ENCODE measurements around the gene ALX4. TPM values are rescaled to one million over a fixed set of nuclear protein-coding genes. Genes with fewer than 3 reads are reported as not detected.
A peak's percentile ranks its signal among the peaks of the same experiment; 100 is the strongest.

ALX4 gene
- total and polyA plus RNA-seq, 9 of the 15 experiments (the other 6 are each of a cell fraction or from before 2014, with no cell fraction given), result 0.07 to 1.2 (median 0.33) TPM

DNA sequence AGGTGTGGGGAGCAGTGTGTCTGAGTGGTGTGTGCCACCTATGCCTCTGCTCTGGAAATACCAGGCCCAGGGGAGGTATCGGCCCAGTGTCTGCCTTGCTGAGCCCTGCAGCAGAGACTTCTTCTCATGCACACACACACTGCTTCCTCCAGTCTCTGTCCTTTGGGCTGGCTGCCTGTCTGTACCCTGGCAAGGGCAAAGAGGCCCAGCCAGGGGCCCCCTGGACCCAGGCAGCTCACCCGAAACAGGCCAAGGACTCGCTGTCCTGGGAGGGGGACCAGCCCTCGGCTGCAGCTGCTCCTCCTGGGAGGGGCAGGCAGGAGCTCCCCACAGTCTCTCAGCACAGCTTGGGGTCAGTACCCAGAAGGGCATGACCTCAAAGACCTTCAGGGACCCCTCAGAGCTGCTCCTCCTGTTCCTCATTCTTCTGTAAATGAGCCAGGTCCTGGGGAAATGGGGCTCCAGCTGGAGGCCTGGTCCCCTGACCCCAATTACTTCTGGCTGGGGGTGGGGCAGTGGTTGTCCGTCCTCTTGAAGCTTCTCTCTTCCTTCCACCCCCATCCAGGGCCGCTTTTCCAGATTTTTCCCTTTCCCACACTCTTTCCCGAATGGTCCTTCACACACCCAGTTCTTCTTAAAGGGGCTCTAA is 24.5 kb upstream of the ALX4 start (continued):
- TF ChIP-seq, protein P1, sequence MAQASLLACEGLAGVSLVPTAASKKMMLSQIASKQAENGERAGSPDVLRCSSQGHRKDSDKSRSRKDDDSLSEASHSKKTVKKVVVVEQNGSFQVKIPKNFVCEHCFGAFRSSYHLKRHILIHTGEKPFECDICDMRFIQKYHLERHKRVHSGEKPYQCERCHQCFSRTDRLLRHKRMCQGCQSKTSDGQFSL (CRISPR knock-in tag; IDR thresholded peaks at IDR 0.05), result no peak
- TF ChIP-seq, protein P1 (tag; IDR thresholded peaks at IDR 0.05), result 0 out of 4 replicates have a peak, but pooled peaks of 1 of the 2 experiments have one; percentile 43
- TF ChIP-seq SREBF2 (CRISPR knock-in tag; IDR thresholded peaks at IDR 0.05) (no peak), NFATC3 (IDR thresholded peaks at IDR 0.05) (no peak), L3MBTL2 (IDR thresholded peaks at IDR 0.05) (no peak), NR1H2 (CRISPR knock-in tag; IDR thresholded peaks at IDR 0.05) (no peak), ZNF589 (CRISPR knock-in tag; IDR thresholded peaks at IDR 0.05; ENCODE audit: low read depth) (peak; percentile 30; the same call in 1 of the 2 replicates)

DNA sequence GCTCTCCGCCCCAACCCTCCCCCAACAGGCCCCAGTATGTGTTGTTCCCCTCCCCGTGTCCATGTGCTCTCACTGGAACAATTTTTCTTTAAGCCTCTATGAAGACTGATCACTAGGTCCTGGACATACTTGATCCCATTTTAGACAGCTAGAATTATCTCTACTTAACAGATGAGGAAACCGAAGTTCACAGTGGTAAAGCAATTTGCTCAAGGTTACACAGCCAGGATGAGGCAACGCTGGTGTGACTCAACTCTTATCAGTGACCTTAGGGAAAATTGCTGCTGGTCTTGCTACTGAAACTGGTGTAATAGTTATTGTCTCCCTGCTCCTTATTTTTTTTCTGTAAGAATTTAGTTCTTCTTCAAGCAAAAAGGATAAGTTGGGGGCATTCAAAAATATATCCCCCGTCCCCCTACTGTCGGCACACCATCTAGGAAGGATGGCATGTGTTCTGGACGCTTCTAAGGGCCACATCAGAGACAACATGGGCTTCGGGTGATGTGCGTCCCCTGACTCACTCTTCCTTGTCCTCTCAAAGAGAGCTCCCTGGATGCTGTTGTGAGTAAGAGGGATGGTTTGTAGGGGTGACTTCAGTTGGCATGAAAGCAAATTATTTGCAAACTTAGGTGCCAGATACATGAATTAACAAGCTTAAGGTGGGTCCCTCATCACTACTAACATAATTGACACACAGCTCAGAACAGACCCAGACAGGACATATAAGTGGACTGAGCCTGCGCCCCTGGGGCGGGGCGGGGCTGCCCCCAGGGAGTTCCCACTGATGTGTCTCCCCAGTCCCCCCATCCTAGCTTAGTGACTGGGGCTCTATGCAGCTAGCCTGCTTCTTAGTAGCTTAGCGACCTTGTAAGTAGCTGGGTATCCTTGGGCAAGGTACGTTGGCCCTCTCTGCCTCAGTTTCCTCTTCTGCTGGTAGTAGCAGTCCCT is 23.6 kb upstream of the ALX4 start:
- Histone ChIP-seq H3K36me3 (ENCODE audit: control insufficient read depth, insufficient read depth, low read length) (no peaks in the 10 kb centered on the region), H3K27ac (ENCODE audit: extremely low read depth, low read depth, low read length) (peak overlapping the region; percentile 90), H3K27me3 (ENCODE audit: control insufficient read depth in 2 of 2, insufficient read depth in 2 of 2, low read length in 2 of 2) (no peaks in the 10 kb centered on the region), H2AFZ (ENCODE audit: low read depth, low read length) (peak overlapping the region; percentile 87), H3K9me3 (replicated peaks; ENCODE audit: control insufficient read depth, insufficient read depth, low read depth, low read length) (no peaks in the 10 kb centered on the region), H3K4me2 (ENCODE audit: insufficient read depth, low read length) (peak overlapping the region; percentile 72), H4K20me1 (replicated peaks; ENCODE audit: control insufficient read depth, insufficient read depth, low read length) (no peaks in the 10 kb centered on the region), H3K4me1 (replicated peaks in 1 of 2; ENCODE audit: control insufficient read depth in 2 of 2, insufficient read depth in 2 of 2, low read length in 2 of 2) (peaks cover 34 to 49% of the 10 kb centered on the region in 2 experiments), H3K79me2 (ENCODE audit: control insufficient read depth, insufficient read depth, low read length) (no peaks in the 10 kb centered on the region), H3K9ac (ENCODE audit: insufficient read depth in 1 of 2, low read depth in 2 of 2, low read length in 2 of 2) (peak overlapping the region; percentile 5 to 73; a peak in 3 of 4 replicates), H3K9me1 (ENCODE audit: control insufficient read depth, insufficient read depth, low read length) (no peaks in the 10 kb centered on the region), H3K4me3 (no peak overlapping the region)
- FAIRE-seq, result peak; percentile 99
- CTCF ChIA-PET (ENCODE audit: low intra/inter-chr PET ratio), result no interaction called here
- intact Hi-C loops (cut with micrococcal nuclease), result loop anchor here (1.0 kb wide), 1 partner anchor 14 kb away; no protein-coding TSS in a partner anchor
- in situ Hi-C loops (cut with MboI), result no loop called here
- POLR2A ChIA-PET, result interaction anchor here (1.2 to 1.3 kb wide), 3 partner anchors 13 to 248 kb away, joined by 3 to 4 read pairs (median 3); no protein-coding TSS in a partner anchor
- WGBS (ENCODE audit: insufficient coverage, low coverage, missing lambda C conversion rate), result 11% methylated on average over 13 of the region's 14 CpGs
- BruUV-seq (replicated peaks), result TSS peak; percentile 66
- peak; percentile 89 for ATAC-seq
- peak; percentile 51 to 93 (median 67) for DNase-seq (ENCODE audit: extremely low read depth in 1 of 4, low spot score in 3 of 4)
- TF ChIP-seq PML (IDR thresholded peaks at IDR 0.05; ENCODE audit: low read length), result peak; percentile 72
- TF ChIP-seq ZNF589 (CRISPR knock-in tag; IDR thresholded peaks at IDR 0.05; ENCODE audit: low read depth), result peak; percentile 81
- TF ChIP-seq KLF16 (IDR thresholded peaks at IDR 0.05), result peak; percentile 72
- peak; percentile 67 for TF ChIP-seq MEF2A (IDR thresholded peaks at IDR 0.05; ENCODE audit: control insufficient read depth, low read depth, low read length)
- TF ChIP-seq, protein P2, sequence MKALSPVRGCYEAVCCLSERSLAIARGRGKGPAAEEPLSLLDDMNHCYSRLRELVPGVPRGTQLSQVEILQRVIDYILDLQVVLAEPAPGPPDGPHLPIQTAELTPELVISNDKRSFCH (CRISPR knock-in tag; IDR thresholded peaks at IDR 0.05), result no peak
- TF ChIP-seq, protein P2 (tag; IDR thresholded peaks at IDR 0.05), result peak; percentile 84
- TF ChIP-seq NBN (IDR thresholded peaks at IDR 0.05; ENCODE audit: low read depth), result peak; percentile 91
- peak in 1 of 2 experiments; percentile 87; a peak in 2 of 4 replicates for TF ChIP-seq RCOR1 (IDR thresholded peaks at IDR 0.05; ENCODE audit: borderline replicate concordance in 1 of 2, low read depth in 2 of 2, low read length in 2 of 2)
- TF ChIP-seq NCOA4 (IDR thresholded peaks at IDR 0.05; ENCODE audit: partially characterized antibody), result no peak
- TF ChIP-seq ZEB2 (IDR thresholded peaks at IDR 0.05), result peak; percentile 82
- no peak for TF ChIP-seq ZNF140 (CRISPR knock-in tag; IDR thresholded peaks at IDR 0.05)
- TF ChIP-seq ZNF239 (CRISPR knock-in tag; IDR thresholded peaks at IDR 0.05), result peak; percentile 93
- 0 out of 2 replicates have a peak, but pooled peaks have one; percentile 43 for TF ChIP-seq TCF7 (IDR thresholded peaks at IDR 0.05; ENCODE audit: borderline replicate concordance)
